Stimulated activated CD8-positive, alpha-beta memory T cell treated with anti-CD3 and anti-CD28 coated beads, Interleukin-4, amount 100 ng/mL, for 1 hour (primary cell): Measurements from ENCODE around the gene CFLAR.
"Not testable (repeated sequence)": the region's sequence is repeated elsewhere in the genome, so short reads cannot be mapped to it uniquely, and the experiment has no call there.

Source experiments
- DNase-seq, 2 donors: peaks; one replicate each; pipeline ENCODE4 v3.0.0-alpha.2; 2020; ENCODE audit warnings: low read depth in 2 of 2, low spot score in 1 of 2

Gene CFLAR

DNA sequence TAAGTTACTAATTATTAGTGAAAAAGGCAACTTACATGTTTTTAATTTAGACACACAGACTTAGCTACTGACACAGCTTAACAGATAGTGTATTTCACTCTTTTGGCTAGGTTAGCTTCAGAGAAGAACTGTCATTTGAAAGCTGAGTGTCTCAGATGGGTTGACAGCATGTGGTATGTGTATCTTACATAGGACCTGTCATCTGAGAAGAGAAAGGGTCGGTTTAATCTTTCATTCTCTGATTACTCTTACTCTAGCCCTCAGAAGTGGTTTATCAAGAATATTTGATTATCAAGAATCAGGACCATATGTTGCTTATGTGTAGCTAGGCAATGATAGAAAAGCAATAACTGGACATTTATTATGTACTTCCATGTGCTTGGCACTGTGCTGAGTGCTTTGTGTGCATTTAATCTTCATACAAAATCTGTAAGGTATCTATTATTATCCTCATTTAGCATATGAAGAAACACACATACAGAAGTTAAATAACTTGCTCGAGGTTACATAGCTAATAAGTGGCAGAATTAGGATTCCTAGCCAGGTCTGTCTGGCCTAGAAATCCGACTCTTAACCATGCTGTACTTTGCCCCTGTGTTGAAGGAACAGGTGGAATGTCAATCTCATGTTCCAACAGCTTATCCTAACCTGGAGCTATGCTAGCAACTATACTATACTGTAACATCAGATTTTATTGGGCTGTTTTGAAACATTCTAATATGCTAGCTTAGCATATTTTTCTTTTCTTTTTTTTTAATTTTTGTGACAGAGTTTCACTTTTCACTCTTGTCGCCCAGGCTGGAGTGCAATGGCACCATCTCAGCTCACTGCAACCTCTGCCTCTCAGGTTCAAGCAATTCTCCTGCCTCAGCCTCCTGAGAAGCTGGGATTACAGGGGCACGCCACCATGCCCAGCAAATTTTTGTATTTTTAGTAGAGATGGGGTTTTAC, 28.4 kb downstream of the CFLAR start:
- no peak for DNase-seq

DNA sequence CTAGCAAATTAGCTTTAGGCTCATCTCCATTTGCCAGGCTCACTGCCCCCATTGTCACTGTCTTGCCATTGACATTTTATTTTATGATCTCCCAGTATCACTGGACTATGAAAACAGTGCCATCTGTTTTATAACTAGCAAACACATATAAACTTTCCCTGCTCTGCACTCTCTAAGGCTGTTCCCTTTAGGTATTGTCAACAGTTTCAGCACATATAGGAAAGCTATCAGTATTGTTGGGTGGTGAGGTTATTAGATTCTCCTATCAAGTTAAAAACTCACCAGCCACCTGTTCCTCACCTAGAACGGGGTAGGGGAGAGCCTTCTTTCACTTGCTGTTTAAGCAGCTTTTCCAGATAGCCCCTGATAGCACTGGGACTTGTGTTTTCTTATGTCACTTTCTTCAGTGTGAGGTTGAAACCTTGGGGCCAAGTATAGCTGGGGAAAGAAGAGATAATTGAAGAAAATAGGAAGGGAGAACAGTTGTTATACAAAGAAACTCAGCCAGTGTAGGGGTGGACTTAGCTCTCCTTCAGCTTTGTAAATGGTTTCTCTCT, 32.5 kb downstream of the CFLAR start:
- no peak for DNase-seq

DNA sequence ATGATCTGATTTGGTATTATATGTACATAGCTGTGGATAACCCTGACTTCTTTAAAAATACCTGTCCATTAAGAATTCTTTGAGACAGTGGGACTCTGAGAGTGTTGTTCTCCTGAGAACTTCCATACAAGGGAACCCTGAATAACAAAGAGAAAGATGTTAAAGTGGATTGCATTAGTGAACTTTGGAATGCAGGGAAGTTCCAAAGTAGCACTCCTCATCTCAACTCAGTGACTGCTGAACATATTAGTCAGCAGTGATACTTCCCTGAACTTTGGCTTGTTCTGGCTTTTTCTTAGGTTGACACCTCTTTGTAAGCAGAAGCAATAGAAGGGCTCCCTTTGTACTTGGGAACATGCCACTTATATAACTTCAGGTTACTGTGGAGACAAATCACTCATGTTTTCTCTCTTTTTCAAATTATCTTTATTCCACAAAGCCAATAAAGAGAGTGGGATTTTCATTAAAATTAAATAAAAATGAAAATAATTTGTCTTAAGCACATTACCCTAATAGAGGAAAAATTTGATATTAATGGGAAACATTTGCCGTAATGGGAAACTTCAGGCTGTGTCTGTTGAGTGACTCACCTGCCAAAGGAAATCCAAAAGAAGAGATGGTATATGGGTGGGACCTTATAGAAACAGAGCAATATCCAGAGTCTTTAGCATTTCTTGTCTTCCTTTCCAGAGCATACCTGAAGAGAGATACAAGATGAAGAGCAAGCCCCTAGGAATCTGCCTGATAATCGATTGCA, 33.3 kb downstream of the CFLAR start:
- no peak for DNase-seq

DNA sequence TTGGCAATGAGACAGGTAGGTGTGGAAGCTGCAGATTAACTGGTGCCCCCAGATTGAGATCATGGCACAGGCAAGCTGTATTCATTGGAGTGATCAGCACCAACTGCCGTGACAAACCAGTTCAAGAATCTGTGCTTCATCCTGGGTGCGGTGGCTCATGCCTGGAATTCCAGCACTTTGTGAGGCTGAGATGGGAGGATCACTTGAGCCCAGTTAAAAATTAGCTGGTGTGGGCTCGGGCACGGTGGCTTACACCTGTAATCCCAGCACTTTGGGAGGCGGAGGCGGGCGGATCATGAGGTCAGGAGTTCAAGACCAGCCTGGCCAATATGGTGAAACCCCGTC, 33.8 kb downstream of the CFLAR start:
- DNase-seq = not testable (repeated sequence)

DNA sequence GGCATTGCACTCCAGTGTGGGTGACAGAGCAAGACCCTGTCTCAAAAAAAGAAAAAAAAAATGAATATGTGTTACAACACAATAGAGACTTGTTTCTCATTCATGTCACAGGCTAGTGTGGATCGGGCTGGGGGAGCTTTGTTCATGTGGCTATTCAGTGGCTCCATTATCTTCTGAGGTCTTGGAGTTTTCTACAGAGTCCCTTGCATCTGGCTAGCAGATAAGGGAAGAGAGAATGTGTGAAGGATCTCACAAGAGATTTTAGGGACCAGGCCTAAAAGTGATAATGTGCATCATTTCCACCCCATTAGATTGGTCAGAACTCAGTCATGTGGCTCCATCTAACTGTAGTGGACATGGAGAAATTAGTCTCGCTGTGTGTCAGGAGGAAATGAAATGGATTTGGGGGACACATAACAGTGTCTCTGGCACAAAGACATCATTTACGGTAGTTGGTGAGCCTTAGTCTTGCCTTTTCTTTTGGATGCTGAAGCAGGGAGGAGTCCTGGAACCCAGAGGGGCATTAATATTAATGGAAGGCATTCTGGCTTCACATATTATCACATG, 34.6 kb downstream of the CFLAR start:
- no peak for DNase-seq

DNA sequence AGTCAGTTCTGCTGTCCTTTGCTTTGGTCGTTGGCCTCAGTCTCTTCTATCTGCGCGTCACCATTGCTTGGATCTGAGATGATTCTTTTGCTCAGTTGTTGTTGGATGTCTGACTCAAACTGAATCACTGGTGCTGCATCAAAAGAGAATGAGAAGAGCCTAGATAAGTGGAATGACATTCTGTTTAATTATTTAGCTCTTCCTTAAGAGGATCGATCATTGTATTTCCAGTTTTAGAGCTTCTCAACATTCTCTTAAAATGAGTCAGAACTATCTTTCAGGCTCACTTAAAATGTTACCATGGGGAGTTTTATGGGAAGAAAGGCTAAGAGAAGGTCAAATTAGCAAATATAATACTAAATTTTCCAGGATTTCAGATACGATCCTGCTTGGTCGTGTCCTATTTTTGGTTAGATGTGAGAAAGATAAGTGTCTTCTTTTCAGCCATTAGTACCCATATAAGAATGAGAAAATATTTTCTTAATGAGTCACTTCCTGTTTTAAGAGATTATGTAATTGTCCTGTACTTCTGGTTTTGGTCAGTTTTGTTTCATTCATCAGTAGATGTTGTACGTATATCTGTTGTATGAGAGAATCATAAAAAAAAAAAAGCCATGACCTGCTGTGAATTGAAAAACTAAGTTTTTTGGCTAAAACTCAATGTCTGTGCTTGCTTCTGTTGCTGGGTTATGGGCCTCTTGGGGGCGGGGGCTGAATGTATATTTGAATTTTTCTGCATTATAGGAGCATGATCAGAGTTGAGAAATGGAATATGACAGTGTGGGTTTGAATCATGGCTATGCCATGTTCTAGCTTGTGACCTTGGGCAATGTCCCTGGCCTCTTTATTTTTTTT, 35.4 kb downstream of the CFLAR start:
- no peak for DNase-seq

DNA sequence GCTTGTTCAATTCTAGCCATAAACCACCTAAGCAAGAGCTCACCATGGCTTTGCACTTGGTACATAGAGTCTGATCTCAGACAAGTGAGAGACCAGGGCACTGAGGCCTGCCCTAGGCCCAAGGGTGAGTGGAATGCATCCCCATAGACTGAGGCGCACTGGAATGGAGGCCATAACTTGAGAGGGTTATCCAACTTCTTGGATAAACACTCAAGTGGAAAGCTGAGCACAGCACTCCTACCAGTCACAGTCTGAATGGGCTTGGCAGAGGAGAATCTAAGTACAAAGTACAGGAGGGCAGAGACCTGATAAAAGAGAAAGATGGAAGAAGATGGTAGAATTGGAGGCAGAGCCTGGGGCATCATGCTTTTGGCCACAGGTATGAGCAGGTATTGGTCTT, 36.6 kb downstream of the CFLAR start:
- no peak for DNase-seq

DNA sequence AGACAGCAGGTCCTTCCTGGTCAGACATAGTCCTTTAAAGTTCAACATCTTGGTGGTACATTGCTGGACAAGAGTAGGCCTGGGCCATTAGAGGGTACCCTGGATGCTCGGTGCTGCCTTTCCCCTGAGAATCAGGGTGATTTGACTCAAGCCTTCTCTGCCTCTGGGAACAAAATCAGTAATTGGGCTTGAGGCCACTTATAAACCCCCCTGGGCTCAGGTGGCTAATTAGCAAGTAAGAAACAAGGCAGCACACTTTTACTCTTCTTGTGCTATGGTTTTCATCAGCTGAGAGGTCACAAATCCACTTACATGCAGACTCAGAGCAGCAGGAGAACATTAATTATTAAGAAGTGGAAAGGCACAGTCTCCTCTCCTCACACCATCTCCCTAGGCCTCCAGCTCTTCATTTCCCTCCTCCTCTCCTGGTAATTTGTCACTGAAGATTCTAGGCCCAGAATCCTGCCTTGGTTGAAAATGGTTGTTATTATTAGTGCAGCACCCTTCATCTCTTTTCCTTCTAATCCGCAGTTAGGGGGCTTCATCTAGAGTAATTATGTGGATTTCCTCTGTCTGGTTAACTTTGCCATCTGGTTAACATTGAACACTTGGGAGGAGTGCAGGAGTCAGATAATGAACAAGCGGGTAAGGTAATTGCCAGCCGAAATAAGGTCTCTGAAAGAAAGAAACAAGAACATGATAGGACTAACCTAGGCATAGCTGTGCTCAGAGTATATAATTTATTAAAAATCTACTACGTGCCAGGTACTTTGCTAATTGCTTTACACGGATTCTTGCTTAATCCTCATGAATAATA, 37.2 kb downstream of the CFLAR start:
- no peak for DNase-seq

DNA sequence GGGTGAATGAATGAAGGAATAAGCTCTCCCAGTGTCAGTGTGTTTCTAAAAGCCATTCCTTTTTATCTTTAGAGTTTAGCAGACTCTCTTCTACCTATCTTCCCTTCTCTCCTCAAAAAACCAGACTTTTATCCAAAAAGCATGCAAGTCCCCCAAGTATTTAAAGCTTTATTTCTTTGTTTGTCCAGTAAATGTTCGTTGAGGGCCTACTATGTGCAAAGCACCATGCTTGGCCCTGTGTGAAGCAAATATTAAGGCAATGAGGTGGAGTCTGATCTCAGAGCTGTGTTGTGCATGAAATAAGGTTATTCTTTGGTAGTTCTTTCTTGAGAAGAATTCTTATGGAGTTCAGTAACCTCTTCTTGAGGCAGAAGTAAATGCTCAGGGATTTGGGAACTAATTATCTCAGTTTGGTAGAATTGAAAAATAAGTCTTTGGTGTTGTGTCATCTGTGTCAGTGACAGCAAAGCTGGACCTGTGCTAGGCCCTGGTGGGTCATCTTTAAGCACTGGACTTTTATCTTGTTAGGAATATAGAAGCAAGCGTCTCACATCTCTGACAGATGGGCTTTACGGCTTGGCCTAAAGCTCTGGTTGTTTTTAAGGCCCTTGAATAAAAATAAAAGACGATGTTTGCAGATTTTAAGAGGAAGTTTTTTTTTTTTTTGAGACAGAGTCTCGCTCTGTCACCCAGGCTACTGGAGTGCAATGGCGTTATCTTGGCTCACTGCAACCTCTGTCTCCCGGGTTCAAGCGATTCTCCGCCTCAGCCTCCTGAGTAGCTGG, 38.8 kb downstream of the CFLAR start:
- DNase-seq = no peak

DNA sequence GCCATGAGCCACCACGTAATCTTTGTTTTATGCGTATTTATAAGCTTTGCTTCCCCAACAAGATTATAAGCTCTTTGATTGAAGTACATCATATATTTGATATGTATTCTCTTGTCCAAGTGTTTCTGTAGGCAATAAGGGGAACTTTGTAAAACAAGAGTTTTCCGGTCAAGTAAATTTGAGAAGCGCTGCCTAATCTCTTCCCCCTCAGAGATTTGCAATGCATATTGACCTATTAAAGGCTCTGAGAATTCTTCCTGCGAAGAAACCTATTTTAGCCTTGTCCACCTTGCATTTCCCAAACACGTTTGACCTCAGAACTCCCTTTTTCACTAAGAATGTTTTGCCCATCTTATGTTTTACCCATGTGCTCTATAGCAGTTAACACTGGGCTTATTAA, 40.1 kb downstream of the CFLAR start:
- no peak for DNase-seq

DNA sequence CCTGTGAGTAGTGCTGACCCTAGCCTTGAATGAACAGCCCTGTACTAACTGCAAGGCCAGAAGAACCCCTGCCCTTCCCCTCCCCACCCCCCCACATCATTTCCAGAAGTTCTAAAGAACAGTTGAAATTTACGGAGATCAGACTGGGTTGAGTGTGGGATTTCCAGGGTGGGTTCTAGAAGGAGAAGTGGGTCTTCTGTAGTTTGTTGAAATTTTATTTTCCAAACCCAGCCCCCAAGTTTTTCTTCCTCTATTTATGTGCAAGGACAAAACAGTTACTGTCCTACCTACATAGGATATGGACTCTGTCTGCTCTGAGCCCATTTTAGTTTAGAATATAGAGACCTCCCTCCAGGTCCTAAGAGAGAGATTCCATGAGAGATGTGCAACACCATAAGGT, 40.7 kb downstream of the CFLAR start:
- no peak for DNase-seq

DNA sequence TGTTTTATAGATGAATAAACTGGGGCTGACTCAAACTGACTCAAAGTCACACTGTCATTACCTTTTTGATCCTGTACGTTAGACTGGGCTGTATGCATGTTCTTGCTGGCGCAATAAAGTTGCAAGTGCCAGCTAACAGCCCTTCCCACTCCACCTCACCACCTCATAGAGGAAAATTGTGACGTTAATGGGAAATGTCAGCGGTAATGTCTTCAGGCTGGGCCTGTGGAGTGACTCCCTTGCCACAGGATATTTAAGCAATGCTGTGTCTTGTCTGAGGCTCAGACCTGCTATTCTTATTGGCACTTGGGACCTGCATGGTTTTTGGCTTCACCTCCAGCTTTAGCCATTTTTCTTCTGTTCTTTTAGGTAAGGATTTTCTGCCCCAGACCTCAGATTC, 41.7 kb downstream of the CFLAR start:
- DNase-seq = no peak

DNA sequence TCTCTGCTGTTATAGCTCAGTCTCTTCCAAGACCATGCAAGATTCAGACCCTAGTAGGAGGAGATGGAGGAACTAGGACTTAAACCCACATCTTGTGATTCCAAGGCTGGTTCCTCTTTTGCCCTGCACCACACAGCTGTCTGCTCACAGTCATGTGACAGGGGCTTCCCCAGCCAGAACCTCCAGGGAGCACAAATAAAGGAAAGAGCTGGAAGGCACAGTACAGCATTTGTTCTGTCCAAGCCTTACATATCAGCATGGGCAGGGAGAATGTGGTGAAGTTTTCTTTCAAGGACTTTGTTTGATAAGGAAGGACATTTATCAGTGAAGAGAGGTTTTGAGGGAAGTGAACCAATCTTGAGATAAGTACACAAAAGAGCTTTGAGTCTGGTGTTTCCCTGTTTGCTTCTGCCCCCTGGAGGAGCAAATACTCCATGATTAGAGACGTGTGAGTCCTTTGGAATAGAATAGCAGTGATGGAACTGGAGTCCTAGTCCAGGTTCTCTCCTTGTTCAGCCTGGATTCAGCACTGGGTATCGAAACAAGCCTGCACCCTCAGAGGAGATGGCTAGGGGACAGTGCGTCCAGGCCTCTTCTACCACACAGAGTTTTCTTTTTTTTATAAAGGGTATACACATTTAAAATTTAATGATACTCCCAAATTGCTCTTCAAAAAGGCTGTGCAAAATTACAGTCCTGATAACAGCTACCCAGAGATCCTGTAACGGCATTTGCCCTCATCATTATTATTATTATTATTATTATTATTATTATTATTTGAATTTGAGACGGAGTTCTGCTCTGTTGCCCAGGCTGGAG, 42.4 kb downstream of the CFLAR start:
- DNase-seq = peak in 1 of 2 donors; percentile 27

DNA sequence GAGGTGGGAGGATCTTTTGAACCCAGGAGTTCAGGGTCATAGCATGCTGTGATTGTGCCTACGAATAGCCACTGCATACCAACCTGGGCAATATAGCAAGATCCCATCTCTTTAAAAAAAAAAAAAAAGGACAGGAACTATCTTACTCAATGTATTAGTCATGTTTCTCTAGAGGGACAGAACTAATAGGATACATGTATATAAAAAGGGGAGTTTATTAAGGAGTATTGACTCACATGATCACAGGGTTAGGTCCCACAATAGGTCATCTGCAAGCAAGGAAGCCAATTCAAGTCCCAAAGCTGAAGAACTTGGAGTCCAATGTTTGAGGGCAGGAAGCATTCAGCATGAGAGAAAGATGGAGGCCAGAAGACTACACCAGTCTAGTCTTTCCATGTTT, 48.2 kb downstream of the CFLAR start:
- DNase-seq = no peak

DNA sequence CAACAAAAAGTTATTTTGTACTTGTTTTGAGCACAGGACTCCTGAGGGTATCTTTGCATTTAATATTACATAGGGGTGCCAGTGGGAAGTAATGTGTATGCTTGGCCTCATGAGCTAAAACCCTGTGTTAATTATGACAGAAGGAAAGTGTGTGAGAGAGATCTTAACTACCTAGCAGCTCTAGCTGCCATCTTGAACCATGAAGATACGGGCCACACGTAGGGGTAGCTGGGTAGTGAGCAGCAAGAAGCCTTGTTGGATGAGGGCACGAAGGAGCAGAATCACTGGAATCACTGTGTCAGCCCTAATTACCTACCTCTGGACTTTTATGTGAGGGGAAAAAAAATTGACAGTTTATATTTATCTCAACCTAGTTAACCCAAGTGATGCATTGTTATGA, 51.6 kb downstream of the CFLAR start:
- DNase-seq = no peak

DNA sequence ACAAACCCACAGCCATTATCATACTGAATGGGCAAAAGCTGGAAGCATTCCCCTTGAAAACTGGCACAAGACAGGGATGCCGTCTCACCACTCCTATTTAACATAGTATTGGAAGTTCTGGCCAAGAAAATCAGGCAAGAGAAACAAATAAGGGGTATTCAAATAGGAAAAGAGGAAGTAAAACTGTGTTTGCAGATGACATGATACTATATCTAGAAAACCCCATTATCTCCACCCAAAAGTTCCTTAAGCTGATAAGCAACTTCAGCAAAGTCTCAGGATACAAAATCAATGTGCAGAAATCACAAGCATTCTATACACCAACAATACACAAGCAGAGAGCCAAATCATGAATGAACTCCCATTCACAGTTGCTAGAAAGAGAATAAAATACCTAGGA, 52.5 kb downstream of the CFLAR start:
- not testable (repeated sequence) for DNase-seq

DNA sequence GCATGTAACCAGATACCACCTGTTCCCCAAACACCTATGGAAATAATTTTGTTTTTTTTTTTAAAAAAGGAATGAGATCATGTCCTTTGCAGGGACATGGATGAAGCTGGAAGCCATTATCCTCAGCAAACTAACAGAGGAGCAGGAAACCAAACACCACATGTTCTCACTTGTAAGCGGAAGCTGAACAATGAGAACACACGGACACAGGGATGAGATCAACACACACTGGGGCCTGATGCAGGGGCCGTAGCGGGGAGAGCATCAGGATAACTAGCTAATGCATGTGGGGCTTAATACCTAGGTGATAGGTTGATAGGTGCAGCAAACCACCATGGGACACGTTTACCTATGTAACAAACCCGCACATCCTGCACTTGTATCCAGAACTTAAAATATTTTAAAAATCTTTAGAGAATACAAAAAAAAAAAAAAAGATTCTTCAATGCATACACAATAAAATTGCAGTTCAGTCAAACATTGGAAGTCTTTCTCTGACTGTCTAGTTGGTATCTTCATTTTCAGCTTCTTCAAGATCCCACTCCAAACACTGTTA, 55.4 kb downstream of the CFLAR start:
- no peak for DNase-seq

DNA sequence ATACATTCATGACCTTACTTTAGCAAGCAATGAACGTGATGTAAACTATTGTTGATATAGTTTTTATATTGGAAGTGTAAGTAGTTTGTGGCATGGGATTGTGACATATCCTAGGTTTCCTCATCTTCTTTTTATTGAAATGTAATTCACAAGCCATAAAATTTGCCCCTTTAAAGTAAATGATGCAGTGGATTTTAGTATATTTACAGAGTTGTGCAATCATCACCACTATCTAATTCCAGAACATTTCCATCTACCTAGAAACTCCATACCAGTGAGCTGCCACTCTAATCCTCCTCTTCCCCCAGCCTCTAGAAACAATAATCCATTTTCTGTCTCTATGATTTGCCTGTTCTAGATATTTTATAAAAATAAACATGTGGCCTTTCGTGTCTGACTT, 56.3 kb downstream of the CFLAR start:
- DNase-seq = no peak
